ENCODE results near the gene SELENOW. TPM values are rescaled to one million over a fixed set of nuclear protein-coding genes. Genes with fewer than 3 reads are reported as not detected.
"Not testable (repeated sequence)": the region's sequence is repeated elsewhere in the genome, so short reads cannot be mapped to it uniquely, and the experiment has no call there.

SELENOW gene
- polyA plus RNA-seq, 3 donors, result 103 to 204 (median 171) TPM

GRCh38 chr19:47813995-47814328 is 35.5 kb downstream of the SELENOW start:
- H3K9me3 ChIP-seq (replicated peaks in 1 of 2; ENCODE audit: control insufficient read depth in 1 of 2, insufficient read depth in 1 of 2, low read length in 2 of 2), result no peaks in the 10 kb centered on the region
- no peak overlapping the region for H3K27ac ChIP-seq (ENCODE audit: low read depth in 1 of 2, low read length in 2 of 2)
- no peaks in the 10 kb centered on the region for H3K27me3 ChIP-seq (ENCODE audit: control insufficient read depth in 2 of 2, insufficient read depth in 2 of 2, low read length in 2 of 2)
- H3K4me2 ChIP-seq (replicated peaks; ENCODE audit: extremely low read depth, low read length, poor library complexity, severe bottlenecking), result no peak overlapping the region
- H3K4me3 ChIP-seq (replicated peaks in 1 of 3; ENCODE audit: low read depth in 2 of 3, low read length in 3 of 3), result no peak overlapping the region
- DNase-seq, result no peak
- Mint-ChIP-seq H3K27me3 (ENCODE audit: low read depth in 3 of 3) (peaks cover 0 to 8% (median 7%) of the 10 kb centered on the region in 3 donors), H3K36me3 (no peaks in the 10 kb centered on the region), H3K4me1 (no peaks in the 10 kb centered on the region), H3K4me3 (no peak overlapping the region), H3K9me3 (peaks cover 0 to 3% (median 0%) of the 10 kb centered on the region in 7 donors), H3K27ac (no peak overlapping the region)
- H3K79me2 ChIP-seq (ENCODE audit: insufficient read depth, low read length), result no peaks in the 10 kb centered on the region
- no peak overlapping the region for H3K9ac ChIP-seq (ENCODE audit: insufficient read depth, low read length, poor library complexity, severe bottlenecking)
- 60% methylated on average over 6 of the region's 7 CpGs for WGBS (ENCODE audit: insufficient coverage)
- H4K20me1 ChIP-seq (ENCODE audit: insufficient read depth, low read length), result no peaks in the 10 kb centered on the region
- intact Hi-C loops (cut with micrococcal nuclease), result no loop called here
- no peaks in the 10 kb centered on the region for H3K4me1 ChIP-seq (ENCODE audit: control insufficient read depth in 1 of 2, insufficient read depth in 2 of 2, low read length in 2 of 2)
- H2AFZ ChIP-seq (ENCODE audit: insufficient read depth, low read depth, low read length, poor library complexity, severe bottlenecking), result no peak overlapping the region
- no peaks in the 10 kb centered on the region for H3K36me3 ChIP-seq (replicated peaks in 1 of 2; ENCODE audit: control insufficient read depth in 1 of 2, insufficient read depth in 2 of 2, low read length in 2 of 2)
- TF ChIP-seq CTCF (IDR thresholded peaks at IDR 0.05), result peak; percentile 26

GRCh38 chr19:47816270-47816669 is 37.8 kb downstream of the SELENOW start:
- H2AFZ ChIP-seq (ENCODE audit: insufficient read depth, low read depth, low read length, poor library complexity, severe bottlenecking); H3K27ac Mint-ChIP-seq; H3K4me1 ChIP-seq (ENCODE audit: control insufficient read depth in 1 of 2, insufficient read depth in 2 of 2, low read length in 2 of 2); H3K79me2 ChIP-seq (ENCODE audit: insufficient read depth, low read length); H3K4me1 Mint-ChIP-seq; H3K4me3 Mint-ChIP-seq; H3K27ac ChIP-seq (ENCODE audit: low read depth in 1 of 2, low read length in 2 of 2); H4K20me1 ChIP-seq (ENCODE audit: insufficient read depth, low read length); H3K36me3 Mint-ChIP-seq; H3K4me2 ChIP-seq (replicated peaks; ENCODE audit: extremely low read depth, low read length, poor library complexity, severe bottlenecking); H3K9ac ChIP-seq (ENCODE audit: insufficient read depth, low read length, poor library complexity, severe bottlenecking); H3K9me3 Mint-ChIP-seq; H3K4me3 ChIP-seq (replicated peaks in 1 of 3; ENCODE audit: low read depth in 2 of 3, low read length in 3 of 3); intact Hi-C loops (cut with micrococcal nuclease); DNase-seq; H3K9me3 ChIP-seq (replicated peaks in 1 of 2; ENCODE audit: control insufficient read depth in 1 of 2, insufficient read depth in 1 of 2, low read length in 2 of 2); H3K36me3 ChIP-seq (replicated peaks in 1 of 2; ENCODE audit: control insufficient read depth in 1 of 2, insufficient read depth in 2 of 2, low read length in 2 of 2): not testable (repeated sequence)
- peaks cover 21 to 29% (median 24%) of the 10 kb centered on the region in 3 donors for H3K27me3 Mint-ChIP-seq (ENCODE audit: low read depth in 3 of 3)
- peaks cover 0 to 15% of the 10 kb centered on the region in 2 donors for H3K27me3 ChIP-seq (ENCODE audit: control insufficient read depth in 2 of 2, insufficient read depth in 2 of 2, low read length in 2 of 2)
- no CpG with 5 or more reads among the region's 8 CpGs for WGBS (ENCODE audit: insufficient coverage)

GRCh38 chr19:47818221-47818620 is 39.7 kb downstream of the SELENOW start:
- H3K9ac ChIP-seq (ENCODE audit: insufficient read depth, low read length, poor library complexity, severe bottlenecking); H3K9me3 ChIP-seq (replicated peaks in 1 of 2; ENCODE audit: control insufficient read depth in 1 of 2, insufficient read depth in 1 of 2, low read length in 2 of 2); H3K36me3 ChIP-seq (replicated peaks in 1 of 2; ENCODE audit: control insufficient read depth in 1 of 2, insufficient read depth in 2 of 2, low read length in 2 of 2); H3K4me3 Mint-ChIP-seq; H3K27ac Mint-ChIP-seq; H3K9me3 Mint-ChIP-seq; H3K79me2 ChIP-seq (ENCODE audit: insufficient read depth, low read length); intact Hi-C loops (cut with micrococcal nuclease); H3K4me3 ChIP-seq (replicated peaks in 1 of 3; ENCODE audit: low read depth in 2 of 3, low read length in 3 of 3); H3K4me2 ChIP-seq (replicated peaks; ENCODE audit: extremely low read depth, low read length, poor library complexity, severe bottlenecking); H3K4me1 ChIP-seq (ENCODE audit: control insufficient read depth in 1 of 2, insufficient read depth in 2 of 2, low read length in 2 of 2); H3K36me3 Mint-ChIP-seq; DNase-seq; H2AFZ ChIP-seq (ENCODE audit: insufficient read depth, low read depth, low read length, poor library complexity, severe bottlenecking); H3K27ac ChIP-seq (ENCODE audit: low read depth in 1 of 2, low read length in 2 of 2); H4K20me1 ChIP-seq (ENCODE audit: insufficient read depth, low read length); H3K4me1 Mint-ChIP-seq: not testable (repeated sequence)
- WGBS (ENCODE audit: insufficient coverage), result no CpG with 5 or more reads among the region's 1 CpG
- peaks cover 29 to 38% (median 31%) of the 10 kb centered on the region in 3 donors for H3K27me3 Mint-ChIP-seq (ENCODE audit: low read depth in 3 of 3)
- H3K27me3 ChIP-seq (ENCODE audit: control insufficient read depth in 2 of 2, insufficient read depth in 2 of 2, low read length in 2 of 2), result peaks cover 0 to 15% of the 10 kb centered on the region in 2 donors
